GM18951 (cell line): ENCODE measurements around the gene YPEL5.

Experiments
- POLR2A ChIP-seq: IDR thresholded peaks from 4 replicates; pipeline ENCODE4 v1.6.1; 2011; ENCODE audit warnings: mild to moderate bottlenecking; ENCODE audit not compliant: insufficient read length, insufficient read depth; ENCODE audit errors: extremely low read depth
- in situ Hi-C: fragments of 300-500 bp; cut with MboI; formaldehyde crosslinking; loops from one replicate; pipeline ENCODE4 v1.12.0; 2022; ENCODE audit warnings: low sequenced_read_pairs, mixed read lengths, inconsistent platforms; ENCODE audit not compliant: unreplicated experiment

Gene YPEL5

DNA sequence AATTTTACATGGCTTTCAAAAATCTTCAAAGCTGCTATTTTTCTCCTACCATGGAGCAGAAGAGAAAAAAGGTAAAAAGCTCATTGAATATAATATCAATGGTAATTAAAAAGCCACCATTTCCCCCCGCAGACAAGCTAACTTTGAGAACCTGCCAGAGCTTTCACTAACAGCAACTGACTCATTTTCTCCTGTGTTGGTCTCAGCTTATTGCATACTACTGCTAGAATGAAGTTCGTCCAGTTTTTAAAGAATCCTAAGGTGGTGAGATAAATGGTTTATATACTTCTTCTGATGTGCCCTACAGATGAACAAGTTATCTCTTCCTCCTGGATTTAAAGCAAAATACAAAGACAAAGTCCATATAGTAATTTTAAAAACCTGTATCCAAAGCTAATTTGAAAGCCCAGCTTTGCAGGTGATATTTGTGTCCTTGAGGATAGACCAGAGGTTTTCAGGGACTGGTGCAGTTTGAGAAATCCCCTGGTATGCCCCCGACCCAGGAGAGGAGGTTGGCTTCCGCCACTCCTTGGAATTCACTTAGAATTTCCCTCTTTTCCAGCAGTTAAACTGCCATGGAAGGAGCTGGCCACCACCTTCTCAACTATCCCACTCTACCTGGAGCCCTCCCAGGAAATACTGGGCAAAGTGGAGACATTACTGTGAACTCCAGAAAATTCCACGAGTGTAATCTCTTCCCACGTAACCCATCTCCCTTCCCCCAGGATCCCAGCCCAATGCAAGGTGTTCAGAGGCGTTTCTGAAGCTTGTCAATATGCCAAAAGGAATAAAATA, 17.5 kb downstream of the YPEL5 start:
- in situ Hi-C loops = loop anchor here (10.0 to 25.0 kb wide), 2 partner anchors 540 to 1173 kb away; no protein-coding TSS in a partner anchor

DNA sequence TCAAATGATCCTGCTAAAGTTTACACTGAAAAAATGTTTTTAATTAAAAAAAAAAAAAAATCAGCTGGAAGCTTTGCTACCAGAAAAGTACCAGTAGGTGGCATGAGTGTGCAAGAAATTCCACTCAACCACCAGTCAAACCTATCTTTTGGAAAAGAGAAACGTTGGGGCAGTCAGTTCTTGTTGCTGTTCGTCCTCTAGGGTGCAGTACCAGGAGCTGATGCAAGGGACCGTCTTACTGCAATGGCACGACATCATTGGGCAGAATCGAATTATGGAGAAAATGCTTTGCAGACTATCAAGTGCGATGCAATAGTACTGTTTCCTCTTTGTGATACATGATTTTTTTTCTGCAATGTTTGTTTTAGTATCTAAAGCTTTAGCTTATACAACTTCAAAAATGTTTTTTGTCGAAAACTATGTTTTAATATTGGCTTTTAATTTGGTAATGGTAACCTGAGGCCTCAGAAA, 18.3 kb downstream of the YPEL5 start:
- in situ Hi-C loops = loop anchor here (10.0 to 25.0 kb wide), 2 partner anchors 540 to 1172 kb away; no protein-coding TSS in a partner anchor
- TF ChIP-seq POLR2A = no peak

More for the DNA sequence above, 17.5 kb downstream of the YPEL5 start:
- TF ChIP-seq POLR2A = no peak

DNA sequence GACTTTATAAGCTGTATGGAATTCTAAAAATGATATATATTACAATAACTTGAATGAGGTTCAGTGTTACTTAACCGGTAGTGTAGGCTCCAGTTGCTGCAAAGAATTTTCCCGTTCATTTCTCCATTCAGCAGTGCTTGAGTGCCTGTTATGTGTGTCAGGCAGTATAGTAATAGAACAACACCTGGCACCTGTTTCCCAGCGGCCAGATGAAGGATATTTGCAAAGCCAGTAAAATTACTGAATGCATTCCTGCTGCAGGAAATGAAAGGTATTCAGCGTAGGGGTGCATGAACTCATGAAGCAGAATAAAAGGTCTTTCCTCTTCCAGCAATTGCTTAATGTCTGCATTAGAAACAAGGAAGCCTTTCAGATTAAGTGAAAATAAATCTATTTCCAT, 18.8 kb downstream of the YPEL5 start:
- no peak for TF ChIP-seq POLR2A
- in situ Hi-C loops = loop anchor here (10.0 to 25.0 kb wide), 2 partner anchors 539 to 1172 kb away; no protein-coding TSS in a partner anchor

DNA sequence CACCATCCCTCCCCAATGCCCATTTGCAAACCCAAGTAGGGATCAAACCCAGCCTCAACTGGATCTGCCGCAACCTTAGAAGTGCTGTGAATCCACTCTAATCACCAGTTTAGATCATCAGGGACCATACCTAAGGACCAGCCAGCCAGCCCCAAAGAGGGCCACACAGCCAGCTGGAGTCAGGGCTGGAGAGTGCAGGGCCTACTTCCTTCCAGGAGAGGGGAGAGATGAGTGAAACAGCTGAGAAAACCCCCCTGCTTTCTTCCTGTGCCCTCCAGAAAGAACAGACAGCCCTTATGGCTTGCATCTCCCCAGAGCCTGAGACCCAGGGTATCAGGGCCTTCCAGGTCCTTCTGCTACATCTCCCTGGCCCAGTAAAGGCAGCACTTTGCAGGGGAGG, 25.8 kb downstream of the YPEL5 start:
- in situ Hi-C loops = loop anchor here (25.0 kb wide), 1 partner anchor 1165 kb away; no protein-coding TSS in a partner anchor
- TF ChIP-seq POLR2A = no peak

DNA sequence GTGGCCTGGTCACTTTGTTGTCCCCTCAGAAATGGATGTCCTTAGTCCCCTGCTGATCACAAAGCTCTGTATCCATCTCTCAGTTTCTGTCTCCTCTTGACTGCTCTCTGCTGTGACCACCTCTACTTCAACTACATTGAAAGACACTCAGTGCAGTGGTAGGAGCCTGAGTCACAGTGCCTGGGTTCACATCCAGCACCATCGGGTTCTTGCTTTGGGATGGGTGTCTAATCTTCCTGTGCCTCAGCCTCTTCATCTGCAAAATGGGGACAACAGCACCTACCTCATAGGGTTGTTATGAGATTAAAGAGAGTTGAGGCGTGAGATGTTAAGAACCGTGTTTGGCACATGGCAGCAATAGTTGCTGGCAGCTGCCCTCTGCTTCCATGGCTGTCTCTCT, 30.6 kb downstream of the YPEL5 start:
- in situ Hi-C loops = no loop called here
- no peak for TF ChIP-seq POLR2A

DNA sequence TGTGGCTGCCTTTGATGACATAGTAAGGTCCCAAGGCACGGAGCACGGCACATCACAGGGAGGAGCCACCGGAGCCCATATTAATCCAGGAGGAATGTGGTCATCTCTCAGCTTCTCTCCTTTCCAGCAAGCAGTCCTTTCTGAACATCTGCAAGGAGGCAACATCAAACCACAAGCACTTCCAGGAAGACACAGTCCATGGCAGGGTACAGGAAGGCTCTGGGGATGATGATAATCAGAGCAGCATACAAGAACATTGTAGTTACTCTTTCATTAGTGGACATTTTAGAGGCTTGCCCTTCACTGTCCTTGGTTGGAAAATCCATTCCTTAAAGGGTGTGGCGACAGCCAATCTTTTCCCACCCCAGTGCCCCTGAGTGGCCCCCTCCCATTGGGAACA, 31.1 kb downstream of the YPEL5 start:
- no peak for TF ChIP-seq POLR2A
- in situ Hi-C loops = no loop called here

DNA sequence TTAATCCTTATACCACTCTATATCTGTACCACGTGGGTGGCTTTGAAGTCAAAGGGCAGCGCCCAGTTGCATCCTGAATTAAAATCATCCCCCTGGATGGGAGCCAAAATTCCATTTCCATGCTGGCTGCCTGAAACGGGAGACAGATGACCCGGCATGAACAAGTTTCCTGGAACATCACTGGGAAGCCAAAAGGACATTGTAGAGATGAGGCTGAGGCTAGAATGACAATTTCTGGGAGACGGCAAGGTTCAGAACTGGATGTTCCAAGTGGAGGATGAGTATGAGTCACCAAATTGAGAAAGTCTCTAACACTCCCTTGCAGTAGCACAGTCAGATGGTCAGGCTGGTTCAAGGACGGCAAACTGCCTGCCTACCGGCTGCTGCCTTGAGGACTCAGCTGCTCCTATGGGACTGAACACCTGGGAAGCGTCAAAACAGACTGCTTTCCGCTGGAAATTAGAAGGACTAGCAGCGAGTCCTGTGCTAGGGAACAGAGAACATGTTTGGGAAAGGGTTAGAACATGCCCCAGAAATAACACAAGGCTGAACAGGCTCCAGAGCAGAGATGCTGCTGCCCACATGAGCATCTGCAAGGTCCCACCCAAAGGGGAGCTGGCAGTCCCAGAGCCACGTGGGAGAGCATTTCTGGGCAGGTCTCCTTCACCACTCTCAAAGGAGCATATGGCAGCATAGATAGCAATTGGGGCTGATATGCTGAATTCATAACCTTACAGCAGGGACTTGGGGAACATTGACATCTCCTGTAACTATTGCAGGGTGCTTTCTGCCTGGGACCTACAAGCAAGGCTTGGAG, 32.0 kb downstream of the YPEL5 start:
- in situ Hi-C loops = no loop called here
- no peak for TF ChIP-seq POLR2A

DNA sequence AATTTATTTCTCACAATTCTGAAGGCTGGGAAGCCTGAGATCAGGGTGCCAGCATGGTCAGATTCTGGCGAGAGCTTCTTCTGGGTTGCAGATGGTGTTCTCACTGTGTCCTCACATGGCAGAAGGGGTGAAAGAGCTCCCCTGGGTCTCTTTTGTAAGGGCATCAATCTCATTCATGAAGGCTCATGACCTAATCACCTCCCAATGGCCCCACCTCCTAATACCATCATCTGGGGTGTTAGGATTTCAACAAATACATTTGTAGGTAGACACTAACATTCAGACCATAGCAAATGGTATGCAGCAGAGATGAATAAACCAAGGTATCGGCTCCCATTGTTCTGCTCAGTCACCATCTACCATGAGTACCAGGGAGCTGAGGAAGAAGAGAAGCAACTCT, 32.7 kb downstream of the YPEL5 start:
- no peak for TF ChIP-seq POLR2A
- in situ Hi-C loops = no loop called here

DNA sequence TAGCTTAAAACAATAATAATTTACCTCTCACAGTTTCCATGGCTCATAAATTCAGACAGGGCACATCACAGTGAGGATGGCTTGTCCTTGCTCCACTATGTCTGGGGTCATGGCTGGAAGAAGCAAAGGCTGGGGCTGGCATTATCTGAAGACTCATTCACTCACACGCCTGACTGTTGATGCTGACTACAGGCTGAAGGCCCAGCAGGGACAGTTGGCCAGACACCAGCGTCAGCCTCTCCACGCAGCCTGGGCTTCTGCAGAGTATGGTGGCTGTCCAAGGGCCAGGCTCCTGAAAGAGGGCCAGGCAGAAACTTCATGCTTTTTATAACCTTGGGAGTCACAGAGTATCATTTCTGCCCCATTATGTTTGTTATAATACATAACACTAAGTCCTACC, 33.4 kb downstream of the YPEL5 start:
- in situ Hi-C loops = no loop called here

DNA sequence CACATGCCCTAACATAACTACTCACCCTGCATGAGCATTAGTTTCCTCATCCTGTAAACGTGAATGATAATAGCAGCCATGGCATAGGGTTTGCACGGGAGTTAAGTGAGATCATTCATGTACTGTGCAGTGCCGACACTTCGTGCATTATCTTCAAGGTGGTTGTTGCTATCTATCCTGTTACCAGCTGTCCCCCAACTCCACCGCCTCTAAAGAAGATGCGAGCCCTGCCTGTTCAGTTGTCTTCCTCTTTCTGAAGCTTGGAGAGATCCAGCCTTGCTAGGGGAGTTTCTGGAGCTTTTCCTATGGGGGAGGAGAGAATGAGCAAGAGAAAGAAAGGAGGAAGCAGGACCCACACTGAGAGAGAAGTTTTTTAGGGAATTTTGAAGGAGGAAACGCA, 34.4 kb downstream of the YPEL5 start:
- TF ChIP-seq POLR2A = no peak
- in situ Hi-C loops = no loop called here

More for the DNA sequence above, 33.4 kb downstream of the YPEL5 start:
- no peak for TF ChIP-seq POLR2A

DNA sequence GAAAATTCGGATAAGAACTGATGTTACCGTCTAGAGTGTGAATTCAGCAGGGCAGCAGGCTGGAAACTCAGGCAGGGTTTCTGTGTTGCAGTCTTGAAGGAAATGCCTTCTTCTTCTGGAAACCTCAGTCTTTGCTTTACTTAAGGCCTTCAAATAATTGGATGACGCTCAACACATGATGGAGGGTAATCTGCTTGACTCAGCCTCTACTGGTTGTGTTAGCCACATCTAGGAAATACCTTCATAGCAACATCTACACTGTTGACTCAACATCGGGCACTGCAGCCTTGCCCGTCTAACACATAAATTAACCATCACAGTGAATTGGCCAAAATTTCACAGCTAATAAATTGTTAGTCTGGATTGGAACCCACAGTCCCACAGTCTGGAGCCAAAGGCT, 37.2 kb downstream of the YPEL5 start:
- in situ Hi-C loops = no loop called here
- no peak for TF ChIP-seq POLR2A

DNA sequence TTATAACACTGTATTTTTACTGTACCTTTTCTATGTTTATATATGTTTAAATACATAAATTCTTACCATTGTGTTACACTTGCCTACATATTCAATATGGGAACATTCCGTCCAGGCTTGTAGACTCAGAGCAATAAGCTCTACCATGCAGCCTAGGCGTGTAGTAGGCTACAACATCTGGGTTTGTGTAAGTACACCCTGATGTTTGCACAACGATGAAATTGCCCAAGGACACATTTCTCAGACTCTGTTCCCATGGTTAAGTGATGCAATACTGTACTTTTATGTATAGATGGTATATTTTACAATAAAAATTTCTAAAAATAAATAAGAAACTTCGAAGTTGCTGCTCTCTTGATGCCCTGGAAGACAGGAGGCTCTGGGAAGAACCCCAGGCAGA, 38.4 kb downstream of the YPEL5 start:
- in situ Hi-C loops = no loop called here

DNA sequence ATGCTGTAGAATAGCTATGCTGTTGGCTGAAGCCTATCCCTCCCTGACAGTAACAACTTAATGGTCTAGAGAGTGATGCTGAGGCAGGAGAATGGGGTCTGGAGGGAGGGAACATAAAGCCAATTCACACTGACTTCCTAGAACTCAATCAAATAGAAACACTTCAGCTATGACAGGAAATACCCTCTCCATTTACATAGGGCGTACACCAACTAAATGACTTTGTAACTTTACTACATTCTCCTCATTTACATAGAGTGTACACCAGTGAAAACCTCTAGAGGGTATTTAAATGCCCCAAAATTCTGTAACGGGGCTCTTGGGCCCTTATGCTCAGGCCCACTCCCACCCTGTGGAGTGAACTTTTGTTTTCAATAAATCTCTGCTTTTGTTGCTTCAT, 41.5 kb downstream of the YPEL5 start:
- in situ Hi-C loops = no loop called here
- TF ChIP-seq POLR2A = no peak

More for the DNA sequence above, 38.4 kb downstream of the YPEL5 start:
- TF ChIP-seq POLR2A = no peak

DNA sequence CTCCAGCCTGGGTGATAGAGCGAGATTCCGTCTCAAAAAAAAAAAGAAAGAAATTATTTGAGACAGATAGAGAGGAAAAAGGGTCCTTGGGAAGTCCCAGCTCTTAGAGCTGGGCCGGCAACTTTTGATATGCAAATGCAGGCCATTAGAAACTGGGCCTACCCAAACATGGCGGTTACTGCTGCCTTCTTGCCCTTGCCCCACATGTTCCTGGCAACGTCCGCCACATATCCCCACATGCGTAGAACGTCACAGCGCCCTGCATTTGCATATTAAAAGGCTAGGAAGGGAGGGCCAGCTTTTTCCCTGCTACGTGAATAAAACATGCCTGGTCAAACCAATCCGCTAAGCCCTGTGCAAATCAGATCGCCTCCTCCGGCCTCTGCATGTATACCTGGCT, 43.8 kb downstream of the YPEL5 start:
- in situ Hi-C loops = no loop called here
- TF ChIP-seq POLR2A = no peak

DNA sequence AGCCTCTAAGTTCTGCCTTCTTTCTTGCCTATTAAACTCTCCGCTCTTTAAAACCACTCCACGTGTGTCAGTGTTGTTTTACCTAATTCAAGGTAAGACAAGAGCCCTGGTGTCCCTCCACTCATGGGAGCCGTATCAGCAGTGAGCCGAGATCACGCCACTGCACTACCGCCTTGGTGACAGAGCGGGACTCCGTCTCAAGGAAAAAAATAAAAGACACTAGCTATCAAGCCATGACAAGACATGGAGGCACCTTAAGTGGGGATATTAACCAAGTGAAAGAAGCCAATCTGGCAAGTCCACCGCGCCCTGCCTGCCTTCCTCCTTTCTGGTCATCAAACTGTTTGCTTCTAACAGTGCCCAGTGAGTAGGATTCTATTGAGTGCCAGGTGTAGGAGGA, 44.3 kb downstream of the YPEL5 start:
- TF ChIP-seq POLR2A = no peak
- in situ Hi-C loops = no loop called here
